Tibial artery (tissue), 4 donors: Measurements from ENCODE around the gene DLGAP1.
A peak's percentile ranks its signal among the peaks of the same experiment; 100 is the strongest.

Experiments used
- DNase-seq, 2 donors: peaks; one replicate each; pipeline ENCODE4 v3.0.0-alpha.2; 2019
- H3K27ac ChIP-seq, 2 donors: fragments of 200-600 bp; sonication (generic) in 1 of 2; 1 replicate in 1 of 2; 2 replicates in 1 of 2; pipeline ENCODE4 v1.5.1; 2018 to 2019; ENCODE audit warnings: mild to moderate bottlenecking in 1 of 2
- H3K27me3 ChIP-seq, 2 donors: fragments of 200-600 bp; sonication (generic) in 1 of 2; one replicate each; pipeline versions ENCODE4 v1.5.1 to v1.6.0; 2016 to 2019
- H3K36me3 ChIP-seq, 3 donors: fragments of 200-600 bp; sonication (generic) in 2 of 3; one replicate each; pipeline ENCODE4 v1.5.1; 2016 to 2019; ENCODE audit warnings: mild to moderate bottlenecking in 2 of 3
- H3K4me1 ChIP-seq, 4 donors: fragments of 200-600 bp; sonication (generic) in 2 of 4; 1 replicate in 3 of 4; 2 replicates in 1 of 4; pipeline ENCODE4 v1.5.1; 2016 to 2019
- H3K4me3 ChIP-seq, 2 donors: fragments of 200-600 bp; sonication (generic) in 1 of 2; 1 replicate in 1 of 2; 2 replicates in 1 of 2; pipeline ENCODE4 v1.5.1; 2018 to 2019; ENCODE audit warnings: mild to moderate bottlenecking in 2 of 2
- H3K9me3 ChIP-seq, 3 donors: fragments of 200-600 bp; sonication (generic) in 1 of 3; one replicate each; pipeline ENCODE4 v1.5.1; 2016 to 2019
- CTCF ChIP-seq, 2 experiments: fragments of 200-600 bp in 1 of 2; fragments of 450-650 bp in 1 of 2; IDR thresholded peaks; one replicate each; pipeline ENCODE4 v1.5.1; 2017 to 2019; ENCODE audit warnings: antibody characterized with exemption in 2 of 2, mild to moderate bottlenecking in 1 of 2, moderate library complexity in 1 of 2
- intact Hi-C: fragments of 100-400 bp; cut with DNase I; formaldehyde crosslinking; loops from one replicate; pipeline ENCODE4 v1.15.0; 2023; ENCODE audit warnings: low total_unique reads

Gene DLGAP1

GRCh38 chr18:4276953-4277585 is 178.0 kb downstream of the DLGAP1 start:
- H3K9me3 ChIP-seq = no peaks in the 10 kb centered on the region
- TF ChIP-seq CTCF (IDR thresholded peaks at IDR 0.05) = no peak
- no peak overlapping the region for H3K4me3 ChIP-seq
- H3K27me3 ChIP-seq = no peaks in the 10 kb centered on the region
- H3K36me3 ChIP-seq = no peaks in the 10 kb centered on the region
- DNase-seq = no peak
- intact Hi-C loops = no loop called here
- no peaks in the 10 kb centered on the region for H3K4me1 ChIP-seq
- H3K27ac ChIP-seq = no peak overlapping the region

- no peak for TF ChIP-seq CTCF (IDR thresholded peaks at IDR 0.05)
- Histone ChIP-seq H3K27ac (no peak overlapping the region), H3K4me3 (no peak overlapping the region), H3K9me3 (no peaks in the 10 kb centered on the region), H3K36me3 (no peaks in the 10 kb centered on the region), H3K27me3 (no peaks in the 10 kb centered on the region), H3K4me1 (no peaks in the 10 kb centered on the region)
- intact Hi-C loops = no loop called here
- no peak for DNase-seq
Observed at GRCh38 chr18:4271952-4272351, 183.2 kb downstream of the DLGAP1 start.

- H3K4me3 ChIP-seq = no peak overlapping the region
- intact Hi-C loops = no loop called here
Observed at GRCh38 chr18:4270988-4271387, 184.1 kb downstream of the DLGAP1 start.

GRCh38 chr18:4270016-4270415 is 185.1 kb downstream of the DLGAP1 start:
- Histone ChIP-seq H3K36me3 (no peaks in the 10 kb centered on the region), H3K4me1 (no peaks in the 10 kb centered on the region), H3K27ac (no peak overlapping the region), H3K9me3 (no peaks in the 10 kb centered on the region), H3K27me3 (no peaks in the 10 kb centered on the region), H3K4me3 (no peak overlapping the region)
- no peak for DNase-seq
- no peak for TF ChIP-seq CTCF (IDR thresholded peaks at IDR 0.05)
- intact Hi-C loops = no loop called here

More at GRCh38 chr18:4270988-4271387, 184.1 kb downstream of the DLGAP1 start:
- Histone ChIP-seq H3K27ac (no peak overlapping the region), H3K4me1 (no peaks in the 10 kb centered on the region), H3K9me3 (no peaks in the 10 kb centered on the region), H3K36me3 (no peaks in the 10 kb centered on the region), H3K27me3 (no peaks in the 10 kb centered on the region)
- DNase-seq = no peak
- TF ChIP-seq CTCF (IDR thresholded peaks at IDR 0.05) = no peak

- H3K4me1 ChIP-seq = no peaks in the 10 kb centered on the region
- H3K36me3 ChIP-seq = no peaks in the 10 kb centered on the region
- intact Hi-C loops = no loop called here
- no peaks in the 10 kb centered on the region for H3K27me3 ChIP-seq
- DNase-seq = no peak
- no peak overlapping the region for H3K4me3 ChIP-seq
- TF ChIP-seq CTCF (IDR thresholded peaks at IDR 0.05) = no peak
- no peak overlapping the region for H3K27ac ChIP-seq
- no peaks in the 10 kb centered on the region for H3K9me3 ChIP-seq
Observed at GRCh38 chr18:4267641-4268040, 187.5 kb downstream of the DLGAP1 start.

GRCh38 chr18:4264347-4264791 is 190.7 kb downstream of the DLGAP1 start:
- intact Hi-C loops = no loop called here
- no peak for DNase-seq

More at GRCh38 chr18:4264347-4264791, 190.7 kb downstream of the DLGAP1 start:
- peak overlapping the region in 1 of 2 donors; percentile 13 for H3K4me3 ChIP-seq
- no peak for TF ChIP-seq CTCF (IDR thresholded peaks at IDR 0.05)
- H3K9me3 ChIP-seq = no peaks in the 10 kb centered on the region
- no peaks in the 10 kb centered on the region for H3K4me1 ChIP-seq
- no peak overlapping the region for H3K27ac ChIP-seq
- no peaks in the 10 kb centered on the region for H3K27me3 ChIP-seq
- no peaks in the 10 kb centered on the region for H3K36me3 ChIP-seq
